GM12872 (cell line): ENCODE measurements around the gene ISCA2.

Source experiments
- TF ChIP-seq, protein P1 (sequence below): IDR thresholded peaks from 3 replicates; pipeline ENCODE4 v1.5.1; 2011; ENCODE audit warnings: low read depth, mild to moderate bottlenecking, low read length, moderate library complexity; ENCODE audit not compliant: insufficient read depth

Gene ISCA2

DNA sequence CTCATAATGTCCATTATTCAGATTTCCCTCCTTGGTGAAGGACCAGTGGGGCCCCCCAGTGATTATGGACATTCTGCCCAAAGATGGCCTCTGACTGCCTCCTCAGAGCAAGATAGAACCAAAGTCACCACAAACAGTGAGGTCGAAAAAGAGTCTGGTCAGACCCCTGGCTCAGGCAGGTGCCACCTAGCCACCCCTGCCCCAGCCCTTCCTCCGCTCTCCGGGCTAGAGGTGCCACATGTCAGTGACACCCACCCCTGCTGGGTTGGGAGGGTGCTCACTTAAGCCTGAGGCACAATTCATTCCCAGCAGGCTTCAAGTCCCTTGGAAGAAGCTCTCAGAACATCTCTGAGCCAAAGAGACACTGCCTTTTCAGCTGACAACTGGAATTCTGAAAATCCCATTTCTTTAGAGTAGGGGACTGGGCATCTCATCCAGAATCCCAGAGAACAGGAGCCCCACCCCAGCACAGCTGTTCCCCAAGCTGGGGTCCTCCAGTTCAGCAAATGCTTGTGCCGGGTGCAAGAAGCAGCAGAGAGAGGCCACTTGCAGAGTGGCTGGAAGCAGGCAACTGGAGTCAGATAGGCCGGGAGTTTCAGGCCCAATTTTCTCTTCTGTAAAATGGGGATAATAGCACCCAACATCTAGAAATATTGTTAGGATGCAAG is 50.3 kb downstream of the ISCA2 start:
- TF ChIP-seq, protein P1, sequence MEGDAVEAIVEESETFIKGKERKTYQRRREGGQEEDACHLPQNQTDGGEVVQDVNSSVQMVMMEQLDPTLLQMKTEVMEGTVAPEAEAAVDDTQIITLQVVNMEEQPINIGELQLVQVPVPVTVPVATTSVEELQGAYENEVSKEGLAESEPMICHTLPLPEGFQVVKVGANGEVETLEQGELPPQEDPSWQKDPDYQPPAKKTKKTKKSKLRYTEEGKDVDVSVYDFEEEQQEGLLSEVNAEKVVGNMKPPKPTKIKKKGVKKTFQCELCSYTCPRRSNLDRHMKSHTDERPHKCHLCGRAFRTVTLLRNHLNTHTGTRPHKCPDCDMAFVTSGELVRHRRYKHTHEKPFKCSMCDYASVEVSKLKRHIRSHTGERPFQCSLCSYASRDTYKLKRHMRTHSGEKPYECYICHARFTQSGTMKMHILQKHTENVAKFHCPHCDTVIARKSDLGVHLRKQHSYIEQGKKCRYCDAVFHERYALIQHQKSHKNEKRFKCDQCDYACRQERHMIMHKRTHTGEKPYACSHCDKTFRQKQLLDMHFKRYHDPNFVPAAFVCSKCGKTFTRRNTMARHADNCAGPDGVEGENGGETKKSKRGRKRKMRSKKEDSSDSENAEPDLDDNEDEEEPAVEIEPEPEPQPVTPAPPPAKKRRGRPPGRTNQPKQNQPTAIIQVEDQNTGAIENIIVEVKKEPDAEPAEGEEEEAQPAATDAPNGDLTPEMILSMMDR = no peak

- TF ChIP-seq, protein P1 = no peak
Measured at GRCh38 chr14:74545386-74545785, 51.8 kb downstream of the ISCA2 start.

GRCh38 chr14:74546416-74546815 is 52.9 kb downstream of the ISCA2 start:
- TF ChIP-seq, protein P1 = no peak
